GM23248 (cell line): ENCODE measurements around the gene SLC19A1. TPM values are rescaled to one million over a fixed set of nuclear protein-coding genes. Genes with fewer than 3 reads are reported as not detected.

ENCODE experiments used
- DNase-seq: peaks from one replicate; pipeline ENCODE4 v3.0.0-alpha.2; 2015
- H2AFZ ChIP-seq: fragments of 200-600 bp; sonication (generic); 2 replicates; pipeline ENCODE4 v1.6.1; 2016; ENCODE audit warnings: antibody characterized with exemption
- H3F3A ChIP-seq: fragments of 200-600 bp; sonication (generic); 2 replicates; pipeline ENCODE4 v1.6.1; 2016; ENCODE audit warnings: mild to moderate bottlenecking, antibody characterized with exemption, mixed run types; ENCODE audit not compliant: insufficient read depth
- H3K27ac ChIP-seq: fragments of 200-600 bp; sonication (generic); 2 replicates; pipeline ENCODE4 v1.5.1; 2016; ENCODE audit warnings: mild to moderate bottlenecking
- H3K27me3 ChIP-seq: fragments of 200-600 bp; sonication (generic); replicated peaks from 2 replicates; pipeline ENCODE4 v1.6.1; 2016; ENCODE audit warnings: mild to moderate bottlenecking; ENCODE audit not compliant: insufficient read depth
- H3K36me3 ChIP-seq: fragments of 200-600 bp; sonication (generic); 2 replicates; pipeline ENCODE4 v1.6.1; 2016; ENCODE audit warnings: low read depth, mild to moderate bottlenecking
- H3K4me1 ChIP-seq: fragments of 200-600 bp; sonication (generic); 2 replicates; pipeline ENCODE4 v1.6.1; 2016; ENCODE audit warnings: mild to moderate bottlenecking; ENCODE audit not compliant: insufficient read depth
- H3K4me2 ChIP-seq: fragments of 200-600 bp; sonication (generic); one replicate; pipeline ENCODE4 v1.6.1; 2016; ENCODE audit warnings: mild to moderate bottlenecking; ENCODE audit not compliant: unreplicated experiment
- H3K4me3 ChIP-seq: fragments of 200-600 bp; sonication (generic); 2 replicates; pipeline ENCODE4 v1.5.1; 2016; ENCODE audit warnings: mild to moderate bottlenecking
- H3K79me2 ChIP-seq: fragments of 200-600 bp; sonication (generic); 2 replicates; pipeline ENCODE4 v1.6.1; 2016; ENCODE audit warnings: mild to moderate bottlenecking; ENCODE audit not compliant: insufficient read depth
- H3K9ac ChIP-seq: fragments of 200-600 bp; sonication (generic); 2 replicates; pipeline ENCODE4 v1.6.1; 2016; ENCODE audit warnings: mild to moderate bottlenecking
- H3K9me2 ChIP-seq: fragments of 200-600 bp; sonication (generic); 2 replicates; pipeline ENCODE4 v1.6.1; 2016; ENCODE audit warnings: mixed run types, mild to moderate bottlenecking, moderate library complexity; ENCODE audit not compliant: insufficient read depth
- H3K9me3 ChIP-seq: fragments of 200-600 bp; sonication (generic); one replicate; pipeline ENCODE4 v1.6.1; 2017; ENCODE audit warnings: low read depth
- H4K20me1 ChIP-seq: fragments of 200-600 bp; sonication (generic); 2 replicates; pipeline ENCODE4 v1.6.0; 2016; ENCODE audit not compliant: insufficient read depth
- EZH2 ChIP-seq: fragments of 200-600 bp; sonication (generic); IDR thresholded peaks from 2 replicates; pipeline ENCODE4 v1.6.1; 2018; ENCODE audit warnings: antibody characterized with exemption, mild to moderate bottlenecking; ENCODE audit not compliant: insufficient read depth, poor library complexity, severe bottlenecking
- EZH2phosphoT487 ChIP-seq: fragments of 200-600 bp; sonication (generic); IDR thresholded peaks from 2 replicates; pipeline ENCODE4 v1.6.1; 2018; ENCODE audit warnings: antibody characterized with exemption, moderate library complexity, mild to moderate bottlenecking, low read depth; ENCODE audit not compliant: insufficient read depth
- WGBS, 2 experiments: methylation state at CpG; one replicate each; pipeline ENCODE4 v1.1.6; 2015 to 2017; ENCODE audit warnings: low lambda C conversion rate in 2 of 2, low coverage in 1 of 2; ENCODE audit errors: missing lambda C conversion rate in 2 of 2; 5-methylcytosine and 5-hydroxymethylcytosine counted together
- in situ Hi-C: fragments of 300-500 bp; cut with MboI; formaldehyde crosslinking; loops from 2 replicates; pipeline ENCODE4 v1.15.0; 2020
- polyA plus RNA-seq: library from polyadenylated mRNA; unstranded; fragments of >200 nt; fragmentation: Nextera tagmentation; extraction: Ambion mirVana; gene quantifications from 2 replicates; pipeline ENCODE4 v1.2.1, GENCODE V29; 2016
- total RNA-seq: library from RNA; depleted of rRNA; stranded (reverse); fragments of >200 nt; shearing (Covaris generic); gene quantifications from 2 replicates; pipeline ENCODE4 v1.2.3, GENCODE V29; 2014

The SLC19A1 gene
- total and polyA plus RNA-seq, 2 experiments from 2014 or later, result 7.8 to 8.4 TPM

DNA sequence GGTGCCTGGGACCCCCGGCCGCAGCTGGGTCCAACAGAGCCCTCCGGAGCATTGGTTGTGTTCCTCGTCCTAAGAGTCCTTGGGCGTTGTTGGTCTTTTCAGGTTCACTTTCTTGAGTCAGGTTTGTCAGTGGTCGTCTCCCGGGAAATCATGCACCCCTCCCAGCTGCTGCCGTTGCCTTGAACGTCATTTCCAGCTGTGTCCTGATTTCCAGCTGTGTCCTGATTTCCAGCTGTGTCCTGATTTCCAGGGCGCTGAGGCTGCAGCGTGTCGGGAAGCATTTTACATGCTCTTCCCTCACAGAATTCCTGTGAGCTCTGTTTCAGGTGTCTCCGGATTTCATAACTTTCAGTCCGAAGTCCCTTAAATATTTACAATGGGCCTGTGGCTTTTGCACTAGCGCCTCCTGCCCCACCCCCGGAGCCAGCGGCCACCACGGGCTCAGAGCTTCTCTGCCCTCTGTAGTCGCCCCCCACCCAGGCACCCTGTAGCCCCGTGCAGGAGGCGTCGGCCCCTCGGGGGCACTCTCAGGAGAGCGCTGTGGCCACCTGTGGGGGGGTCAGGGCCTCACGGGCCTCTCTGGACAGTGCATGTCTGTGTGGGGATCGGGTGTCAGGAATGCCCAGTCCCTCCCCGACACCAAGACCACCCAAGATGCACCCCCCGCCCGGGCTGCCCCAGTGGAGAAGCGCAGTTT, 70.6 kb downstream of the SLC19A1 start:
- Histone ChIP-seq H3K27ac (peak overlapping the region; percentile 98), H3K27me3 (no peaks in the 10 kb centered on the region), H3F3A (peaks cover 24% of the 10 kb centered on the region), H4K20me1 (no peaks in the 10 kb centered on the region), H3K79me2 (no peaks in the 10 kb centered on the region), H3K9me3 (no peaks in the 10 kb centered on the region), H3K4me1 (peaks cover 24% of the 10 kb centered on the region), H3K4me3 (peak overlapping the region; percentile 65), H2AFZ (peak overlapping the region; percentile 68), H3K36me3 (no peaks in the 10 kb centered on the region), H3K4me2 (peak overlapping the region; percentile 81), H3K9me2 (no peaks in the 10 kb centered on the region), H3K9ac (peak overlapping the region; percentile 83)
- in situ Hi-C loops, result no loop called here
- TF ChIP-seq EZH2, result no peak
- no peak for TF ChIP-seq EZH2phosphoT487
- peak; percentile 65 for DNase-seq
- 25 to 27% methylated on average over 25 to 26 of the region's 30 CpGs for WGBS, 2 experiments

DNA sequence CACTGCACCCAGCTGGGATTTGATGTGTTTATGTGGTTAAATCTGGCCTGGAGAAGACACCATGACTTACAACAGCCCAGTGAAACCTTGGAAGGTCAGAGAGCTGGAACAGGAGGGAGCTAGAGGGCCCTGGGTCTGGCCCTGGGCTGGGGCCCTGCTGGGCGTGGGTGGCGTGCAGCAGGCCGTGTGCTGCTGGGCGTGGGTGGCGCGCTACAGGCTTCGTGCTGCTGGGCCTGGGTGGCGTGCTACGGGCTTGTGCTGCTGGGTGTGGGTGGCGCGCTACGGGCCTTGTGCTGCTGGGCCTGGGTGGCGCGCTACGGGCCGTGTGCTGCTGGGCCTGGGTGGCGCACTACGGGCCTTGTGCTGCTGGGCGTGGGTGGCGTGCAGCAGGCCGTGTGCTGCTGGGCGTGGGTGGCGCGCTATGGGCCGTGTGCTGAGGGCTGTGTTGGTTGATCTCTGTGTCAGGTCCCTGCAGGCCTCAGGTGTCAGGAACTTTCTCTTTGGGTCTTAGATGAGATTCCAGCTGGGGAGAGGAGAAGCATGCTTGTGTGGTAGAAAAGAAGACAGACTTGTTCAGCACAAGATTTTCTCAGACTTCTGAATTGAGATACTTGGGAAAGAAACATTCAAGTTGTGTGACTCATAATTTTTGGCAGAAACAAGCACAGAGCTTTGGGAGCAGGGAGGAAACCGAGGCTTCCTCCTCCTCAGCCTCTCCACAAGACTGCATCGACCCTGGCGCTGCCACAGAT, 71.3 kb downstream of the SLC19A1 start:
- in situ Hi-C loops, result no loop called here
- Histone ChIP-seq H3K27me3 (no peaks in the 10 kb centered on the region), H3K9me3 (no peaks in the 10 kb centered on the region), H3K79me2 (no peaks in the 10 kb centered on the region), H2AFZ (peak overlapping the region; percentile 68), H3K4me2 (peak overlapping the region; percentile 81), H3F3A (peaks cover 24% of the 10 kb centered on the region), H3K4me3 (peak overlapping the region; percentile 65), H3K27ac (peak overlapping the region; percentile 98), H3K36me3 (no peaks in the 10 kb centered on the region), H3K9ac (peak overlapping the region; percentile 83), H3K4me1 (peaks cover 24% of the 10 kb centered on the region), H4K20me1 (no peaks in the 10 kb centered on the region), H3K9me2 (no peaks in the 10 kb centered on the region)
- WGBS, 2 experiments, result 1 to 4% methylated on average over 16 to 28 of the region's 28 CpGs
- TF ChIP-seq EZH2phosphoT487 (no peak), EZH2 (no peak)
- DNase-seq, result peak; percentile 90

DNA sequence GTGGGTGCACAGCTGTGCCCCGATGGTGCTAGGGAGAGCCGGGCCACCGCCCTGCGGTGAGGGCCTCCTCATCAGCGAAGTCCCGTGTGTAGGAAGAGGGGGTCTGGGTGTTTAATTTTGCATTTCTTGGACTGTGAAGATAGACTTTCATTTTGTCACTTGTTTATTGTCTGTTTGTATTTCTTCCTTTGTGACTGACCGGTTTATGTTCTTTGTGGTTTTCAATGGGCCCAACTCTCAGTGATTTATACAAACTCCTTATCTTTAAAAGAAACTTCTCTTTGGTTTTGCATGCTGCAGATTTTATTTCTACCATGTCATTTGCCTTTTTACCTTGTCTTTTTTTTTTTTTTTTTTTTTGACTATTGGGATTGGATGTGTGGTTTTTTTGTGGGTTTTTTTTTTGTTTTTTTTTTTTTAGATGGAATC, 72.1 kb downstream of the SLC19A1 start:
- Histone ChIP-seq H3F3A (peaks cover 24% of the 10 kb centered on the region), H4K20me1 (no peaks in the 10 kb centered on the region), H3K9me3 (no peaks in the 10 kb centered on the region), H3K27ac (peak overlapping the region; percentile 98), H3K4me1 (peaks cover 24% of the 10 kb centered on the region), H3K9ac (peak overlapping the region; percentile 83), H2AFZ (no peak overlapping the region), H3K4me2 (peak overlapping the region; percentile 81), H3K9me2 (no peaks in the 10 kb centered on the region), H3K36me3 (no peaks in the 10 kb centered on the region), H3K79me2 (no peaks in the 10 kb centered on the region), H3K27me3 (no peaks in the 10 kb centered on the region), H3K4me3 (no peak overlapping the region)
- 92 to 95% methylated on average over 7 of the region's 7 CpGs for WGBS, 2 experiments
- no peak for TF ChIP-seq EZH2
- TF ChIP-seq EZH2phosphoT487, result no peak
- in situ Hi-C loops, result no loop called here
- peak; percentile 12 for DNase-seq

DNA sequence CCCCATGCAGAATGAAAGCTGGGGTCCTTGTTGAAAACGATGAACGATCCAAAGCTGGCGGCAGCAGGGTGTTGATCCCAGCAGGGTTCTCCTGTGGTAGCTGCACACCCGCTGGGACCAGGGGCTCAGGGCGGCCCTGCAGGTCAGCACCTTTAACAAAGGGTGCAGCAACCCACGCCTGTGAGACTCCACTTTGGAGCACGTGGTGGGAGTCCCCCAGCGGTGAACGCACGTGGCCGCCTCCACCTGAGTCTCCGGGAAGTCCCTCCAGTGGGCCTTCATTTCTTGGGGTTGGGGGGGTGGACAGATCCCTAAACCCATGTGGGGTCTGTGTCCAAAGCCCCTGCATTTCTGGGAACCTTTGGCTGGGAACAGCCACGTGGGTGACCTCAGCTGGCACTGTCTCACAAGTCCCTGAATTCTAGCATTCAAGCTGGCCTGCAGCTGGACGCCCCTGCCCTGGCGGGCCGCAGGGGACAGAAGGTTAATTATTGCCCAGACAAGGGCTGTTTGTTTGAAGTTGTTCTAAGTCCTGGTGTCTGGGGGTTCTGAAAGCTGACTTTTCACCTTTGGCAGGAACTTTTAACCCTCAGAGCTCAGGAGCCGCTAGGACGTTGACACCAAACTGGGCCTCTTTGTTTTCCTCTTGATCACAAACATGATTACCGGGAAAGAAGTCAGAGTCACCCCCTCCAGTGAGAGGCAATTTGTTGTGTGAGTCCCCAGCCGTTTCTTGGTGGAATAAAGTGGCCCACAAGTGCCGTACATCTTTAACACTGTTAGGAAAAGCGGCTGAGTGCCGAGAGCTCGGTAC, 72.8 kb downstream of the SLC19A1 start:
- Histone ChIP-seq H3K4me2 (no peak overlapping the region), H3F3A (peaks cover 24% of the 10 kb centered on the region), H4K20me1 (no peaks in the 10 kb centered on the region), H3K9ac (peak overlapping the region; percentile 83; the same call in 1 of the 2 replicates), H3K4me3 (no peak overlapping the region), H3K4me1 (peaks cover 24% of the 10 kb centered on the region), H2AFZ (no peak overlapping the region), H3K9me3 (no peaks in the 10 kb centered on the region), H3K9me2 (no peaks in the 10 kb centered on the region), H3K27me3 (no peaks in the 10 kb centered on the region), H3K27ac (peak overlapping the region; percentile 98), H3K36me3 (no peaks in the 10 kb centered on the region), H3K79me2 (no peaks in the 10 kb centered on the region)
- WGBS, 2 experiments, result 98 to 99% methylated on average over 18 to 23 of the region's 24 CpGs
- no peak for DNase-seq
- no peak for TF ChIP-seq EZH2phosphoT487
- no peak for TF ChIP-seq EZH2
- in situ Hi-C loops, result no loop called here
